Karpas-422 (cell line): ENCODE data around the gene GBE1. TPM values are rescaled to one million over a fixed set of nuclear protein-coding genes. Genes with fewer than 3 reads are reported as not detected.
A peak's percentile ranks its signal among the peaks of the same experiment; 100 is the strongest.

Experiments
- DNase-seq: peaks from one replicate; pipeline ENCODE4 v3.0.0-alpha.2; 2015
- H2AFZ ChIP-seq: fragments of 200-600 bp; sonication (generic); 2 replicates; pipeline ENCODE4 v1.6.1; 2014; ENCODE audit warnings: antibody characterized with exemption, low read length, mixed read lengths
- H3K27ac ChIP-seq: fragments of 200-600 bp; sonication (generic); 2 replicates; pipeline ENCODE4 v1.5.1; 2014; ENCODE audit warnings: mild to moderate bottlenecking, low read length, moderate library complexity
- H3K27me3 ChIP-seq: fragments of 200-600 bp; sonication (generic); 2 replicates; pipeline ENCODE4 v1.6.1; 2014; ENCODE audit warnings: low read length, mixed read lengths
- H3K36me3 ChIP-seq: fragments of 200-600 bp; sonication (generic); 2 replicates; pipeline ENCODE4 v1.6.1; 2014; ENCODE audit warnings: low read length, mixed read lengths; ENCODE audit not compliant: insufficient read depth
- H3K4me1 ChIP-seq: fragments of 200-600 bp; sonication (generic); 2 replicates; pipeline ENCODE4 v1.6.1; 2014; ENCODE audit warnings: mild to moderate bottlenecking, low read length, mixed read lengths
- H3K4me2 ChIP-seq: fragments of 200-600 bp; sonication (generic); 2 replicates; pipeline ENCODE4 v1.6.1; 2014; ENCODE audit warnings: low read length, low read depth, mild to moderate bottlenecking; ENCODE audit not compliant: poor library complexity, severe bottlenecking
- H3K4me3 ChIP-seq: fragments of 200-600 bp; sonication (generic); 2 replicates; pipeline ENCODE4 v1.5.1; 2014; ENCODE audit warnings: mild to moderate bottlenecking, antibody characterized with exemption, low read length, mixed read lengths
- H3K79me2 ChIP-seq: fragments of 200-600 bp; sonication (generic); 2 replicates; pipeline ENCODE4 v1.6.1; 2014; ENCODE audit warnings: mild to moderate bottlenecking, low read length, mixed read lengths
- H3K9ac ChIP-seq: fragments of 200-600 bp; sonication (generic); 2 replicates; pipeline ENCODE4 v1.6.0; 2014; ENCODE audit warnings: low read length
- H3K9me2 ChIP-seq: fragments of 200-600 bp; sonication (generic), shearing (Covaris generic); replicated peaks from 2 replicates; pipeline ENCODE4 v1.6.0; 2014; ENCODE audit warnings: mild to moderate bottlenecking, low read length, moderate library complexity; ENCODE audit not compliant: insufficient read depth
- H3K9me3 ChIP-seq: fragments of 300-700, 200-600 bp; sonication (generic); 2 replicates; pipeline ENCODE4 v1.6.1; 2014; ENCODE audit warnings: low read length, mixed read lengths
- H4K20me1 ChIP-seq: fragments of 200-600 bp; sonication (generic); 2 replicates; pipeline ENCODE4 v1.6.1; 2014; ENCODE audit warnings: mild to moderate bottlenecking, antibody characterized with exemption, low read length, low read depth; ENCODE audit not compliant: insufficient read depth
- total RNA-seq: library from RNA; depleted of rRNA; stranded (reverse); fragments of >200 nt; shearing (Covaris generic); gene quantifications from 2 replicates; pipeline ENCODE4 v1.2.3, GENCODE V29; 2014; ENCODE audit warnings: low replicate concordance

The GBE1 gene
- total RNA-seq, 1 experiment from 2014 or later, result 134 TPM

GRCh38 chr3:81713031-81713430 is 48.4 kb downstream of the GBE1 start:
- no peaks in the 10 kb centered on the region for H3K27me3 ChIP-seq
- H3K9ac ChIP-seq, result no peak overlapping the region
- no peak overlapping the region for H3K4me3 ChIP-seq
- H2AFZ ChIP-seq, result no peak overlapping the region
- no peaks in the 10 kb centered on the region for H3K9me3 ChIP-seq
- H3K36me3 ChIP-seq, result 0 out of 2 replicates have a peak, but pooled peaks cover 5% of the 10 kb centered on the region
- peaks cover 35% of the 10 kb centered on the region for H3K4me1 ChIP-seq
- H3K27ac ChIP-seq, result no peak overlapping the region
- no peak overlapping the region for H3K4me2 ChIP-seq
- H3K79me2 ChIP-seq, result peaks cover 78% of the 10 kb centered on the region
- DNase-seq, result no peak
- H4K20me1 ChIP-seq, result no peaks in the 10 kb centered on the region
- no peaks in the 10 kb centered on the region for H3K9me2 ChIP-seq

GRCh38 chr3:81709606-81710005 is 51.8 kb downstream of the GBE1 start:
- no peaks in the 10 kb centered on the region for H4K20me1 ChIP-seq
- peak overlapping the region; percentile 9; the same call in 1 of the 2 replicates for H3K27ac ChIP-seq
- no peak overlapping the region for H3K4me2 ChIP-seq
- no peak for DNase-seq
- no peaks in the 10 kb centered on the region for H3K27me3 ChIP-seq
- no peak overlapping the region for H3K9ac ChIP-seq
- H3K79me2 ChIP-seq, result peaks cover 79% of the 10 kb centered on the region
- no peak overlapping the region for H2AFZ ChIP-seq
- peaks cover 9% of the 10 kb centered on the region; the same call in 1 of the 2 replicates for H3K36me3 ChIP-seq
- H3K9me3 ChIP-seq, result no peaks in the 10 kb centered on the region
- H3K4me3 ChIP-seq, result no peak overlapping the region
- peaks cover 37% of the 10 kb centered on the region for H3K4me1 ChIP-seq
- no peaks in the 10 kb centered on the region for H3K9me2 ChIP-seq

- no peaks in the 10 kb centered on the region for H4K20me1 ChIP-seq
- H3K36me3 ChIP-seq, result peaks cover 11% of the 10 kb centered on the region; the same call in 1 of the 2 replicates
- no peak overlapping the region for H2AFZ ChIP-seq
- H3K79me2 ChIP-seq, result peaks cover 77% of the 10 kb centered on the region
- no peaks in the 10 kb centered on the region for H3K9me3 ChIP-seq
- DNase-seq, result peak; percentile 65
- H3K9ac ChIP-seq, result no peak overlapping the region
- no peaks in the 10 kb centered on the region for H3K27me3 ChIP-seq
- peak overlapping the region; percentile 60 for H3K4me2 ChIP-seq
- 0 out of 2 replicates have a peak overlapping the region, but pooled peaks have one; percentile 31 for H3K4me3 ChIP-seq
- peak overlapping the region; percentile 76 for H3K27ac ChIP-seq
- peaks cover 37% of the 10 kb centered on the region for H3K4me1 ChIP-seq
- no peaks in the 10 kb centered on the region for H3K9me2 ChIP-seq
Measured at GRCh38 chr3:81707996-81708395, 53.4 kb downstream of the GBE1 start.

GRCh38 chr3:81702126-81702525 is 59.3 kb downstream of the GBE1 start:
- no peak for DNase-seq
- no peaks in the 10 kb centered on the region for H3K9me3 ChIP-seq
- no peaks in the 10 kb centered on the region for H4K20me1 ChIP-seq

GRCh38 chr3:81699536-81700320 is 61.7 kb downstream of the GBE1 start:
- H3K36me3 ChIP-seq, result peaks cover 19% of the 10 kb centered on the region; the same call in 1 of the 2 replicates
- no peak for DNase-seq
- H3K79me2 ChIP-seq, result peaks cover 75% of the 10 kb centered on the region
- no peaks in the 10 kb centered on the region for H4K20me1 ChIP-seq
- no peak overlapping the region for H3K9ac ChIP-seq
- no peak overlapping the region for H3K4me2 ChIP-seq
- no peak overlapping the region for H2AFZ ChIP-seq
- H3K4me1 ChIP-seq, result peaks cover 3% of the 10 kb centered on the region; the same call in 1 of the 2 replicates
- no peaks in the 10 kb centered on the region for H3K9me3 ChIP-seq
- H3K9me2 ChIP-seq, result no peaks in the 10 kb centered on the region
- H3K27ac ChIP-seq, result no peak overlapping the region
- no peak overlapping the region for H3K4me3 ChIP-seq
- no peaks in the 10 kb centered on the region for H3K27me3 ChIP-seq

More at GRCh38 chr3:81702126-81702525, 59.3 kb downstream of the GBE1 start:
- Histone ChIP-seq H3K36me3 (peaks cover 15% of the 10 kb centered on the region; the same call in 1 of the 2 replicates), H3K79me2 (peaks cover 72% of the 10 kb centered on the region), H3K27ac (no peak overlapping the region), H3K9me2 (no peaks in the 10 kb centered on the region), H2AFZ (no peak overlapping the region), H3K4me2 (no peak overlapping the region), H3K4me3 (no peak overlapping the region), H3K27me3 (no peaks in the 10 kb centered on the region), H3K9ac (no peak overlapping the region), H3K4me1 (peaks cover 6% of the 10 kb centered on the region; the same call in 1 of the 2 replicates)

- Histone ChIP-seq H3K9me3 (no peaks in the 10 kb centered on the region), H3K9ac (no peak overlapping the region), H3K79me2 (peaks cover 80% of the 10 kb centered on the region), H3K36me3 (peaks cover 16% of the 10 kb centered on the region; the same call in 1 of the 2 replicates), H3K4me2 (no peak overlapping the region), H4K20me1 (no peaks in the 10 kb centered on the region), H3K27me3 (no peaks in the 10 kb centered on the region), H3K9me2 (no peaks in the 10 kb centered on the region), H3K4me3 (no peak overlapping the region), H3K27ac (no peak overlapping the region), H2AFZ (no peak overlapping the region), H3K4me1 (no peaks in the 10 kb centered on the region)
- DNase-seq, result no peak
Measured at GRCh38 chr3:81696090-81696489, 65.4 kb downstream of the GBE1 start.

GRCh38 chr3:81695302-81695701 is 66.1 kb downstream of the GBE1 start:
- no peaks in the 10 kb centered on the region for H3K27me3 ChIP-seq
- no peak overlapping the region for H3K27ac ChIP-seq
- no peak for DNase-seq
- no peaks in the 10 kb centered on the region for H3K9me2 ChIP-seq
- H3K79me2 ChIP-seq, result peaks cover 80% of the 10 kb centered on the region
- no peak overlapping the region for H3K4me2 ChIP-seq
- no peaks in the 10 kb centered on the region for H4K20me1 ChIP-seq
- H3K9me3 ChIP-seq, result no peaks in the 10 kb centered on the region
- no peak overlapping the region for H3K9ac ChIP-seq
- peaks cover 16% of the 10 kb centered on the region; the same call in 1 of the 2 replicates for H3K36me3 ChIP-seq
- no peaks in the 10 kb centered on the region for H3K4me1 ChIP-seq
- no peak overlapping the region for H3K4me3 ChIP-seq
- H2AFZ ChIP-seq, result no peak overlapping the region

- Histone ChIP-seq H3K36me3 (peaks cover 12% of the 10 kb centered on the region; the same call in 1 of the 2 replicates), H3K27me3 (no peaks in the 10 kb centered on the region), H3K27ac (no peak overlapping the region), H4K20me1 (no peaks in the 10 kb centered on the region), H3K4me2 (no peak overlapping the region), H3K4me3 (no peak overlapping the region), H3K9me3 (no peaks in the 10 kb centered on the region), H3K9ac (no peak overlapping the region), H3K9me2 (no peaks in the 10 kb centered on the region), H2AFZ (no peak overlapping the region), H3K4me1 (no peaks in the 10 kb centered on the region), H3K79me2 (peaks cover 82% of the 10 kb centered on the region)
- no peak for DNase-seq
Measured at GRCh38 chr3:81694662-81695061, 66.8 kb downstream of the GBE1 start.
